HepG2 (cell line): ENCODE data around the gene ACTN1. TPM values are rescaled to one million over a fixed set of nuclear protein-coding genes. Genes with fewer than 3 reads are reported as not detected.
A peak's percentile ranks its signal among the peaks of the same experiment; 100 is the strongest.

Experiments
- ATAC-seq: fragments of 200-7000 bp; cut with Tn5 transposase; 3 replicates; pipeline ENCODE4 v1.9.1; 2020; ENCODE audit warnings: mild to moderate bottlenecking, moderate library complexity
- BruUV-seq: library from RNA; stranded (reverse); fragments of 400-500 nt; replicated peaks from 2 replicates; lab custom pipeline; 2021; lab: Mats Ljungman, UMichigan
- CTCF ChIA-PET: fragments of 300-600 bp; formaldehyde crosslinking; extraction: SDS; loops from one replicate; lab custom pipeline; 2021; ENCODE audit warnings: low total read pairs, inconsistent platforms, low intra/inter-chr PET ratio; lab: Yijun Ruan, JAX
- POLR2A ChIA-PET: fragments of 350-600 bp; sonication (Branson Sonifier 250); formaldehyde crosslinking; loops from one replicate; lab custom pipeline; 2020; ENCODE audit warnings: antibody characterized with exemption, inconsistent platforms; lab: Yijun Ruan, JAX
- DNase-seq: peaks from one replicate; pipeline ENCODE4 v3.0.0-alpha.2; 2015; ENCODE audit warnings: low spot score
- FAIRE-seq: peaks from 3 replicates; lab custom pipeline; 2011; peaks lifted over from hg19 to GRCh38; lab: Jason Lieb, UNC
- H2AFZ ChIP-seq: one replicate; pipeline ENCODE4 v1.6.1; 2011; ENCODE audit warnings: low read length, inconsistent platforms
- H3K27ac ChIP-seq: fragments of 300-600 bp; 3 replicates; pipeline ENCODE4 v1.8.0; 2011; ENCODE audit warnings: mixed run types, mild to moderate bottlenecking, mixed read lengths, low read length, inconsistent platforms; ENCODE audit not compliant: insufficient read depth; ENCODE audit errors: extremely low read length
- H3K27me3 ChIP-seq, 2 experiments: fragments of 200-600 bp in 1 of 2; 2 replicates in 1 of 2; 3 replicates in 1 of 2; pipeline versions ENCODE4 v1.6.0 to v1.8.0; 2011; ENCODE audit warnings: low read length in 2 of 2, mild to moderate bottlenecking in 2 of 2, moderate library complexity in 2 of 2, inconsistent platforms in 1 of 2; ENCODE audit not compliant: insufficient read depth in 2 of 2, control insufficient read depth in 1 of 2
- H3K36me3 ChIP-seq, 2 experiments: fragments of 200-600 bp in 1 of 2; replicated peaks in 1 of 2; 2 replicates in 1 of 2; 3 replicates in 1 of 2; pipeline versions ENCODE4 v1.5.1 to v1.8.0; 2011; ENCODE audit warnings: low read length in 2 of 2, inconsistent platforms in 1 of 2; ENCODE audit not compliant: insufficient read depth in 2 of 2, control insufficient read depth in 1 of 2
- H3K4me1 ChIP-seq: 2 replicates; pipeline ENCODE4 v1.5.1; 2012; ENCODE audit warnings: low read length, inconsistent platforms; ENCODE audit not compliant: insufficient read depth
- H3K4me2 ChIP-seq: 2 replicates; pipeline ENCODE4 v1.6.0; 2011; ENCODE audit warnings: low read depth, low read length, inconsistent platforms
- H3K4me3 ChIP-seq, 3 experiments: fragments of 200-600 bp in 1 of 3; sonication (generic), shearing (Covaris generic) in 1 of 3; replicated peaks in 1 of 3; 2 replicates each; pipeline ENCODE4 v1.5.1; 2011 to 2016; ENCODE audit warnings: low read length in 3 of 3, inconsistent platforms in 2 of 3, low read depth in 2 of 3, mild to moderate bottlenecking in 2 of 3, control low read depth in 1 of 3, mixed read lengths in 1 of 3; ENCODE audit not compliant: insufficient read depth in 1 of 3
- H3K79me2 ChIP-seq: one replicate; pipeline ENCODE4 v1.6.1; 2011; ENCODE audit warnings: low read length, inconsistent platforms; ENCODE audit not compliant: insufficient read depth
- H3K9ac ChIP-seq: 2 replicates; pipeline ENCODE4 v1.6.0; 2011; ENCODE audit warnings: mild to moderate bottlenecking, low read depth, low read length, inconsistent platforms; ENCODE audit not compliant: insufficient read depth
- H3K9me3 ChIP-seq: 2 replicates; pipeline ENCODE4 v1.5.1; 2012; ENCODE audit warnings: mild to moderate bottlenecking, low read length
- H4K20me1 ChIP-seq: 2 replicates; pipeline ENCODE4 v1.6.0; 2011; ENCODE audit warnings: inconsistent platforms, mild to moderate bottlenecking, low read length, moderate library complexity; ENCODE audit not compliant: insufficient read depth
- HDAC2 ChIP-seq: sonication (generic); formaldehyde crosslinking; IDR thresholded peaks from 2 replicates; pipeline ENCODE4 v1.4.0; 2020; ENCODE audit warnings: missing genetic modification reagents
- MEIS1 ChIP-seq: sonication (generic); formaldehyde crosslinking; IDR thresholded peaks from 2 replicates; pipeline ENCODE4 v1.9.0; 2021; ENCODE audit warnings: mild to moderate bottlenecking, missing genetic modification reagents, moderate library complexity, borderline replicate concordance
- NR2F6 ChIP-seq, 2 experiments: IDR thresholded peaks; 2 replicates each; pipeline ENCODE4 v1.6.1; 2016; ENCODE audit warnings: antibody characterized with exemption in 1 of 2, mild to moderate bottlenecking in 1 of 2
- SP2 ChIP-seq: sonication (generic); formaldehyde crosslinking; IDR thresholded peaks from 2 replicates; pipeline ENCODE4 v1.5.1; 2020; ENCODE audit warnings: mild to moderate bottlenecking, missing genetic modification reagents
- WGBS: methylation state at CpG from one replicate; pipeline ENCODE4 v1.1.6; 2017; ENCODE audit warnings: low lambda C conversion rate; 5-methylcytosine and 5-hydroxymethylcytosine counted together
- in situ Hi-C: cut with HindIII; loops from 2 replicates; pipeline ENCODE4 v1.10.0; 2017; ENCODE audit warnings: low pct_unique_long_range_greater_than_20kb; ENCODE audit not compliant: extremely low pct_ligation_motif_present
- intact Hi-C: fragments of 100-400 bp; cut with micrococcal nuclease; formaldehyde crosslinking; loops from one replicate; pipeline ENCODE4 v1.10.0; 2022; ENCODE audit not compliant: unreplicated experiment
- polyA plus RNA-seq, 8 experiments: library from polyadenylated mRNA; depleted of rRNA in 3 of 8; stranded (reverse) in 7 of 8; unstranded in 1 of 8; fragments of >200 nt; fragmentation: Illumina TruSeq in 4 of 8; extraction: Trizol in 4 of 8; gene quantifications; 2 replicates each; pipeline versions ENCODE4 v1.2.1 to v1.2.3, GENCODE V29; 2011 to 2016; ENCODE audit warnings: low read depth in 4 of 8, missing spikeins in 1 of 8, mixed read lengths in 1 of 8; ENCODE audit not compliant: insufficient read depth in 1 of 8
- total RNA-seq, 5 experiments: library from RNA; depleted of rRNA; stranded (reverse); fragments of >200 nt; fragmentation: Illumina TruSeq; extraction: Trizol; gene quantifications; 2 replicates each; pipeline ENCODE4 v1.2.3, GENCODE V29; 2016; ENCODE audit warnings: low read depth in 1 of 5
- TF ChIP-seq, protein P1 (sequence below): sonication (generic); formaldehyde crosslinking; IDR thresholded peaks from 2 replicates; pipeline ENCODE4 v1.5.1; 2020; ENCODE audit warnings: mild to moderate bottlenecking, missing genetic modification reagents, moderate library complexity
- TF ChIP-seq, protein P2 (sequence below): sonication (generic); formaldehyde crosslinking; IDR thresholded peaks from 2 replicates; pipeline ENCODE4 v1.5.1; 2020; ENCODE audit warnings: missing genetic modification reagents, mild to moderate bottlenecking, borderline replicate concordance

Gene ACTN1
- total and polyA plus RNA-seq, 2 of the 13 experiments (the other 11 are each of a cell fraction or from before 2014, with no cell fraction given) = 58.6 to 162 TPM

- H3K9me3 ChIP-seq = no peaks in the 10 kb centered on the region
- H3K4me3 ChIP-seq = no peak overlapping the region
- in situ Hi-C loops (no loop called here), intact Hi-C loops (no loop called here)
- H3K9ac ChIP-seq = no peak overlapping the region
- H3K4me1 ChIP-seq = peaks cover 99% of the 10 kb centered on the region
- CTCF ChIA-PET = no interaction called here
- TF ChIP-seq, protein P1, sequence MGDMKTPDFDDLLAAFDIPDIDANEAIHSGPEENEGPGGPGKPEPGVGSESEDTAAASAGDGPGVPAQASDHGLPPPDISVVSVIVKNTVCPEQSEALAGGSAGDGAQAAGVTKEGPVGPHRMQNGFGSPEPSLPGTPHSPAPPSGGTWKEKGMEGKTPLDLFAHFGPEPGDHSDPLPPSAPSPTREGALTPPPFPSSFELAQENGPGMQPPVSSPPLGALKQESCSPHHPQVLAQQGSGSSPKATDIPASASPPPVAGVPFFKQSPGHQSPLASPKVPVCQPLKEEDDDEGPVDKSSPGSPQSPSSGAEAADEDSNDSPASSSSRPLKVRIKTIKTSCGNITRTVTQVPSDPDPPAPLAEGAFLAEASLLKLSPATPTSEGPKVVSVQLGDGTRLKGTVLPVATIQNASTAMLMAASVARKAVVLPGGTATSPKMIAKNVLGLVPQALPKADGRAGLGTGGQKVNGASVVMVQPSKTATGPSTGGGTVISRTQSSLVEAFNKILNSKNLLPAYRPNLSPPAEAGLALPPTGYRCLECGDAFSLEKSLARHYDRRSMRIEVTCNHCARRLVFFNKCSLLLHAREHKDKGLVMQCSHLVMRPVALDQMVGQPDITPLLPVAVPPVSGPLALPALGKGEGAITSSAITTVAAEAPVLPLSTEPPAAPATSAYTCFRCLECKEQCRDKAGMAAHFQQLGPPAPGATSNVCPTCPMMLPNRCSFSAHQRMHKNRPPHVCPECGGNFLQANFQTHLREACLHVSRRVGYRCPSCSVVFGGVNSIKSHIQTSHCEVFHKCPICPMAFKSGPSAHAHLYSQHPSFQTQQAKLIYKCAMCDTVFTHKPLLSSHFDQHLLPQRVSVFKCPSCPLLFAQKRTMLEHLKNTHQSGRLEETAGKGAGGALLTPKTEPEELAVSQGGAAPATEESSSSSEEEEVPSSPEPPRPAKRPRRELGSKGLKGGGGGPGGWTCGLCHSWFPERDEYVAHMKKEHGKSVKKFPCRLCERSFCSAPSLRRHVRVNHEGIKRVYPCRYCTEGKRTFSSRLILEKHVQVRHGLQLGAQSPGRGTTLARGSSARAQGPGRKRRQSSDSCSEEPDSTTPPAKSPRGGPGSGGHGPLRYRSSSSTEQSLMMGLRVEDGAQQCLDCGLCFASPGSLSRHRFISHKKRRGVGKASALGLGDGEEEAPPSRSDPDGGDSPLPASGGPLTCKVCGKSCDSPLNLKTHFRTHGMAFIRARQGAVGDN = peak; percentile 7; the same call in 1 of the 2 replicates
- 0 out of 2 replicates have a peak, but pooled peaks have one; percentile 7 for TF ChIP-seq HDAC2
- TF ChIP-seq, protein P2, sequence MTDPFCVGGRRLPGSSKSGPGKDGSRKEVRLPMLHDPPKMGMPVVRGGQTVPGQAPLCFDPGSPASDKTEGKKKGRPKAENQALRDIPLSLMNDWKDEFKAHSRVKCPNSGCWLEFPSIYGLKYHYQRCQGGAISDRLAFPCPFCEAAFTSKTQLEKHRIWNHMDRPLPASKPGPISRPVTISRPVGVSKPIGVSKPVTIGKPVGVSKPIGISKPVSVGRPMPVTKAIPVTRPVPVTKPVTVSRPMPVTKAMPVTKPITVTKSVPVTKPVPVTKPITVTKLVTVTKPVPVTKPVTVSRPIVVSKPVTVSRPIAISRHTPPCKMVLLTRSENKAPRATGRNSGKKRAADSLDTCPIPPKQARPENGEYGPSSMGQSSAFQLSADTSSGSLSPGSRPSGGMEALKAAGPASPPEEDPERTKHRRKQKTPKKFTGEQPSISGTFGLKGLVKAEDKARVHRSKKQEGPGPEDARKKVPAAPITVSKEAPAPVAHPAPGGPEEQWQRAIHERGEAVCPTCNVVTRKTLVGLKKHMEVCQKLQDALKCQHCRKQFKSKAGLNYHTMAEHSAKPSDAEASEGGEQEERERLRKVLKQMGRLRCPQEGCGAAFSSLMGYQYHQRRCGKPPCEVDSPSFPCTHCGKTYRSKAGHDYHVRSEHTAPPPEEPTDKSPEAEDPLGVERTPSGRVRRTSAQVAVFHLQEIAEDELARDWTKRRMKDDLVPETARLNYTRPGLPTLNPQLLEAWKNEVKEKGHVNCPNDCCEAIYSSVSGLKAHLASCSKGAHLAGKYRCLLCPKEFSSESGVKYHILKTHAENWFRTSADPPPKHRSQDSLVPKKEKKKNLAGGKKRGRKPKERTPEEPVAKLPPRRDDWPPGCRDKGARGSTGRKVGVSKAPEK (CRISPR knock-in tag) = 0 out of 2 replicates have a peak, but pooled peaks have one; percentile 2
- 0 out of 2 replicates have a peak, but pooled peaks have one; percentile 32 for TF ChIP-seq MEIS1 (CRISPR knock-in tag)
- TF ChIP-seq NR2F6 (IDR thresholded peaks at IDR 0.05) = no peak
- no peak for TF ChIP-seq NR2F6 (CRISPR knock-in tag; IDR thresholded peaks at IDR 0.05)
- TF ChIP-seq SP2 = no peak
- BruUV-seq = no TSS peak
- FAIRE-seq (no peak), ATAC-seq (no peak), DNase-seq (no peak)
- WGBS = 73% methylated on average over 12 of the region's 12 CpGs
- no peaks in the 10 kb centered on the region for H3K27me3 ChIP-seq
- H4K20me1 ChIP-seq = peaks cover 29% of the 10 kb centered on the region
- peaks cover 97% of the 10 kb centered on the region for H3K79me2 ChIP-seq
- peaks cover 1 to 15% of the 10 kb centered on the region in 2 experiments; a peak in 2 of 5 replicates for H3K36me3 ChIP-seq
- peak overlapping the region; percentile 51 for H3K27ac ChIP-seq
- H2AFZ ChIP-seq = no peak overlapping the region
- POLR2A ChIA-PET = interaction anchor here (1.9 kb wide), 1 partner anchor 13 kb away, joined by 12 read pairs; no protein-coding TSS in a partner anchor
- H3K4me2 ChIP-seq = peak overlapping the region; percentile 28
Observed at GRCh38 chr14:68952531-68953195, 26.4 kb downstream of the ACTN1 start.
